HCT116 (cell line): Measurements from ENCODE around the gene HNMT. TPM values are rescaled to one million over a fixed set of nuclear protein-coding genes. Genes with fewer than 3 reads are reported as not detected.

ENCODE experiments used
- ATAC-seq: fragments of 200-7000 bp; cut with Tn5 transposase; 2 replicates; pipeline ENCODE4 v1.9.1; 2020; ENCODE audit warnings: mild to moderate bottlenecking, moderate library complexity
- BruUV-seq: library from RNA; stranded (reverse); fragments of 400-500 nt; replicated peaks from 2 replicates; lab custom pipeline; 2021; lab: Mats Ljungman, UMichigan
- CTCF ChIA-PET: fragments of 300-600 bp; sonication (Branson Sonifier 250); formaldehyde crosslinking; loops from one replicate; lab custom pipeline; 2021; ENCODE audit warnings: antibody characterized with exemption; lab: Charles Lee
- POLR2A ChIA-PET: fragments of 300-600, 350-600 bp; sonication (Branson Sonifier 250); formaldehyde crosslinking; loops from one replicate; lab custom pipeline; 2021; ENCODE audit warnings: antibody characterized with exemption; lab: Charles Lee
- RAD21 ChIA-PET, 2 experiments: fragments of 300-600 bp; sonication (Branson Sonifier 250); formaldehyde crosslinking; loops; one replicate each; lab custom pipeline; 2023; ENCODE audit warnings: low total read pairs in 2 of 2; ENCODE audit not compliant: uncharacterized antibody in 2 of 2, unreplicated experiment in 2 of 2, low non-redundant PET in 1 of 2; lab: Charles Lee
- DNase-seq: peaks from one replicate; pipeline ENCODE4 v3.0.0-alpha.2; 2010; ENCODE audit warnings: low read depth, low spot score
- H2AFZ ChIP-seq: fragments of 200-600 bp; shearing (Covaris generic), sonication (generic); 2 replicates; pipeline ENCODE4 v1.6.1; 2017; ENCODE audit warnings: low read depth, mixed run types, mixed read lengths, antibody characterized with exemption, low read length; ENCODE audit not compliant: poor library complexity, severe bottlenecking
- H3K27ac ChIP-seq: 2 replicates; pipeline ENCODE4 v1.5.1; 2012; ENCODE audit warnings: low read depth, low read length
- H3K27me3 ChIP-seq: fragments of 200-600 bp; sonication (generic); 2 replicates; pipeline ENCODE4 v1.6.1; 2016; ENCODE audit warnings: mixed run types, low read length, mixed read lengths; ENCODE audit not compliant: insufficient read depth
- H3K36me3 ChIP-seq, 2 experiments: fragments of 200-500 bp in 1 of 2; fragments of 200-600 bp in 1 of 2; sonication (Bioruptor generic) in 1 of 2; sonication (generic) in 1 of 2; 2 replicates each; pipeline versions ENCODE4 v1.5.1 to v1.6.1; 2014 to 2016; ENCODE audit warnings: low read length in 2 of 2, inconsistent platforms in 1 of 2, mixed read lengths in 1 of 2, mixed run types in 1 of 2; ENCODE audit not compliant: insufficient read depth in 2 of 2, control insufficient read depth in 1 of 2
- H3K4me1 ChIP-seq, 2 experiments: fragments of 200-600 bp in 1 of 2; sonication (generic) in 1 of 2; 2 replicates each; pipeline versions ENCODE4 v1.5.1 to v1.6.1; 2012 to 2017; ENCODE audit warnings: low read length in 2 of 2, inconsistent platforms in 1 of 2, mild to moderate bottlenecking in 1 of 2, mixed read lengths in 1 of 2, mixed run types in 1 of 2, moderate library complexity in 1 of 2; ENCODE audit not compliant: insufficient read depth in 2 of 2, control insufficient read depth in 1 of 2
- H3K4me2 ChIP-seq: fragments of 200-600 bp; sonication (generic); 2 replicates; pipeline ENCODE4 v1.6.1; 2017; ENCODE audit warnings: mixed run types, low read length, mixed read lengths
- H3K4me3 ChIP-seq, 2 experiments: fragments of 200-600 bp in 1 of 2; sonication (generic) in 1 of 2; replicated peaks in 1 of 2; 2 replicates each; pipeline ENCODE4 v1.5.1; 2011 to 2016; ENCODE audit warnings: low read length in 2 of 2, control low read depth in 1 of 2, low read depth in 1 of 2, mild to moderate bottlenecking in 1 of 2, mixed read lengths in 1 of 2, mixed run types in 1 of 2
- H3K79me2 ChIP-seq: fragments of 200-600 bp; sonication (generic); 2 replicates; pipeline ENCODE4 v1.6.1; 2017; ENCODE audit warnings: mild to moderate bottlenecking, mixed run types, low read length, moderate library complexity, mixed read lengths; ENCODE audit not compliant: insufficient read depth
- H3K9ac ChIP-seq: fragments of 200-600 bp; sonication (generic); 2 replicates; pipeline ENCODE4 v1.6.1; 2016; ENCODE audit warnings: low read length, mixed read lengths
- H3K9me2 ChIP-seq: fragments of 200-600 bp; sonication (generic), shearing (Covaris generic); 2 replicates; pipeline ENCODE4 v1.6.1; 2017; ENCODE audit warnings: mixed run types, mild to moderate bottlenecking, moderate library complexity; ENCODE audit not compliant: insufficient read depth
- H3K9me3 ChIP-seq, 2 experiments: fragments of 200-500 bp in 1 of 2; fragments of 200-600 bp in 1 of 2; sonication (Bioruptor generic) in 1 of 2; sonication (generic) in 1 of 2; 2 replicates each; pipeline ENCODE4 v1.6.1; 2014 to 2017; ENCODE audit warnings: low read length in 2 of 2, mixed read lengths in 2 of 2, inconsistent platforms in 1 of 2, low read depth in 1 of 2, mild to moderate bottlenecking in 1 of 2, mixed run types in 1 of 2, moderate library complexity in 1 of 2; ENCODE audit not compliant: control insufficient read depth in 1 of 2, insufficient read depth in 1 of 2
- H4K20me1 ChIP-seq: fragments of 200-600 bp; sonication (generic), shearing (Covaris generic); 2 replicates; pipeline ENCODE4 v1.6.1; 2017; ENCODE audit warnings: mixed run types, mild to moderate bottlenecking, moderate library complexity; ENCODE audit not compliant: insufficient read depth
- CEBPB ChIP-seq: IDR thresholded peaks from 2 replicates; pipeline ENCODE4 v1.6.1; 2012; ENCODE audit warnings: low read depth
- EGR1 ChIP-seq: IDR thresholded peaks from 2 replicates; pipeline ENCODE4 v1.6.1; 2012; ENCODE audit warnings: low read depth
- ELF1 ChIP-seq: IDR thresholded peaks from 2 replicates; pipeline ENCODE4 v1.6.1; 2012; ENCODE audit warnings: low read depth, borderline replicate concordance
- EZH2phosphoT487 ChIP-seq: fragments of 200-600 bp; IDR thresholded peaks from 2 replicates; pipeline ENCODE4 v1.6.1; 2018; ENCODE audit warnings: antibody characterized with exemption, borderline replicate concordance
- FOSL1 ChIP-seq: IDR thresholded peaks from 2 replicates; pipeline ENCODE4 v1.6.1; 2012; ENCODE audit warnings: low read depth
- RAD21 ChIP-seq: IDR thresholded peaks from 2 replicates; pipeline ENCODE4 v1.6.1; 2012; ENCODE audit warnings: low read depth, mild to moderate bottlenecking
- SP1 ChIP-seq: IDR thresholded peaks from 2 replicates; pipeline ENCODE4 v1.6.1; 2012; ENCODE audit warnings: low read depth
- TCF7L2 ChIP-seq: IDR thresholded peaks from 2 replicates; pipeline ENCODE4 v1.7.0; 2011; ENCODE audit warnings: borderline replicate concordance, inconsistent platforms; ENCODE audit not compliant: insufficient read depth, insufficient read length; ENCODE audit errors: extremely low read depth
- YY1 ChIP-seq: IDR thresholded peaks from 2 replicates; pipeline ENCODE4 v1.6.1; 2011; ENCODE audit warnings: low read length, low read depth, moderate library complexity, mild to moderate bottlenecking; ENCODE audit not compliant: insufficient replicate concordance; ENCODE audit errors: extremely low read depth
- intact Hi-C: fragments of 100-400 bp; cut with micrococcal nuclease; formaldehyde crosslinking; loops from 2 replicates; pipeline ENCODE4 v1.10.0; 2022
- total RNA-seq: library from RNA; stranded (reverse); gene quantifications from one replicate; pipeline ENCODE4 v1.2.1, GENCODE V29; 2021; ENCODE audit not compliant: unreplicated experiment
- TF ChIP-seq, protein P1 (sequence below): IDR thresholded peaks from 2 replicates; pipeline ENCODE4 v1.6.1; 2011; ENCODE audit warnings: mild to moderate bottlenecking, low read length, moderate library complexity; ENCODE audit not compliant: insufficient replicate concordance; ENCODE audit errors: extremely low read depth
- TF ChIP-seq, protein P2 (sequence below), 3 experiments: fragments of 200-600 bp in 1 of 3; sonication (generic) in 1 of 3; IDR thresholded peaks in 2 of 3; conservative IDR thresholded peaks in 1 of 3; 2 replicates each; pipeline ENCODE4 v1.5.1; 2012 to 2017; ENCODE audit warnings: low read depth in 2 of 3, low read length in 2 of 3, antibody characterized with exemption in 1 of 3, borderline replicate concordance in 1 of 3, control low read depth in 1 of 3, mild to moderate bottlenecking in 1 of 3, mixed read lengths in 1 of 3, mixed run types in 1 of 3, moderate library complexity in 1 of 3; ENCODE audit not compliant: insufficient read depth in 1 of 3

HNMT gene
- total RNA-seq, 1 experiment from 2014 or later: not detected

GRCh38 chr2:138060301-138060635 lies 96.0 kb downstream of the HNMT start:
- peaks cover 0 to 4% of the 10 kb centered on the region in 2 experiments; a peak in 1 of 4 replicates for H3K4me1 ChIP-seq
- CTCF ChIA-PET: no interaction called here
- DNase-seq: no peak
- no peak overlapping the region for H2AFZ ChIP-seq
- no TSS peak for BruUV-seq
- no peaks in the 10 kb centered on the region for H3K9me3 ChIP-seq
- intact Hi-C loops: no loop called here
- no peaks in the 10 kb centered on the region for H3K9me2 ChIP-seq
- no peak overlapping the region for H3K4me3 ChIP-seq
- POLR2A ChIA-PET: no interaction called here
- H3K27me3 ChIP-seq: no peaks in the 10 kb centered on the region
- no peak overlapping the region for H3K4me2 ChIP-seq
- H3K9ac ChIP-seq: no peak overlapping the region
- H3K79me2 ChIP-seq: no peaks in the 10 kb centered on the region
- TF ChIP-seq FOSL1 (no peak; the same call in 1 of the 2 replicates), CEBPB (0 out of 2 replicates have a peak, but pooled peaks have one; percentile 45)
- RAD21 ChIA-PET: no interaction called here
- no peak for ATAC-seq
- H3K36me3 ChIP-seq: no peaks in the 10 kb centered on the region
- H4K20me1 ChIP-seq: no peaks in the 10 kb centered on the region
- no peak overlapping the region for H3K27ac ChIP-seq

- Histone ChIP-seq H3K4me2 (no peak overlapping the region), H3K27me3 (no peaks in the 10 kb centered on the region), H3K4me1 (peaks cover 0 to 4% of the 10 kb centered on the region in 2 experiments; a peak in 1 of 4 replicates), H3K36me3 (no peaks in the 10 kb centered on the region), H3K9ac (no peak overlapping the region), H3K79me2 (no peaks in the 10 kb centered on the region), H4K20me1 (no peaks in the 10 kb centered on the region), H3K9me3 (no peaks in the 10 kb centered on the region), H3K4me3 (no peak overlapping the region), H3K9me2 (no peaks in the 10 kb centered on the region), H2AFZ (no peak overlapping the region), H3K27ac (no peak overlapping the region)
- ATAC-seq (no peak), DNase-seq (no peak)
- CTCF ChIA-PET: no interaction called here
- POLR2A ChIA-PET: no interaction called here
- BruUV-seq: no TSS peak
- RAD21 ChIA-PET: no interaction called here
- TF ChIP-seq FOSL1 (no peak), TCF7L2 (no peak), RAD21 (no peak), YY1 (no peak), EZH2phosphoT487 (no peak), EGR1 (no peak), ELF1 (no peak), SP1 (no peak), CEBPB (no peak)
- TF ChIP-seq, protein P1, sequence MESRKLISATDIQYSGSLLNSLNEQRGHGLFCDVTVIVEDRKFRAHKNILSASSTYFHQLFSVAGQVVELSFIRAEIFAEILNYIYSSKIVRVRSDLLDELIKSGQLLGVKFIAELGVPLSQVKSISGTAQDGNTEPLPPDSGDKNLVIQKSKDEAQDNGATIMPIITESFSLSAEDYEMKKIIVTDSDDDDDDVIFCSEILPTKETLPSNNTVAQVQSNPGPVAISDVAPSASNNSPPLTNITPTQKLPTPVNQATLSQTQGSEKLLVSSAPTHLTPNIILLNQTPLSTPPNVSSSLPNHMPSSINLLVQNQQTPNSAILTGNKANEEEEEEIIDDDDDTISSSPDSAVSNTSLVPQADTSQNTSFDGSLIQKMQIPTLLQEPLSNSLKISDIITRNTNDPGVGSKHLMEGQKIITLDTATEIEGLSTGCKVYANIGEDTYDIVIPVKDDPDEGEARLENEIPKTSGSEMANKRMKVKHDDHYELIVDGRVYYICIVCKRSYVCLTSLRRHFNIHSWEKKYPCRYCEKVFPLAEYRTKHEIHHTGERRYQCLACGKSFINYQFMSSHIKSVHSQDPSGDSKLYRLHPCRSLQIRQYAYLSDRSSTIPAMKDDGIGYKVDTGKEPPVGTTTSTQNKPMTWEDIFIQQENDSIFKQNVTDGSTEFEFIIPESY: no peak
- TF ChIP-seq, protein P2, sequence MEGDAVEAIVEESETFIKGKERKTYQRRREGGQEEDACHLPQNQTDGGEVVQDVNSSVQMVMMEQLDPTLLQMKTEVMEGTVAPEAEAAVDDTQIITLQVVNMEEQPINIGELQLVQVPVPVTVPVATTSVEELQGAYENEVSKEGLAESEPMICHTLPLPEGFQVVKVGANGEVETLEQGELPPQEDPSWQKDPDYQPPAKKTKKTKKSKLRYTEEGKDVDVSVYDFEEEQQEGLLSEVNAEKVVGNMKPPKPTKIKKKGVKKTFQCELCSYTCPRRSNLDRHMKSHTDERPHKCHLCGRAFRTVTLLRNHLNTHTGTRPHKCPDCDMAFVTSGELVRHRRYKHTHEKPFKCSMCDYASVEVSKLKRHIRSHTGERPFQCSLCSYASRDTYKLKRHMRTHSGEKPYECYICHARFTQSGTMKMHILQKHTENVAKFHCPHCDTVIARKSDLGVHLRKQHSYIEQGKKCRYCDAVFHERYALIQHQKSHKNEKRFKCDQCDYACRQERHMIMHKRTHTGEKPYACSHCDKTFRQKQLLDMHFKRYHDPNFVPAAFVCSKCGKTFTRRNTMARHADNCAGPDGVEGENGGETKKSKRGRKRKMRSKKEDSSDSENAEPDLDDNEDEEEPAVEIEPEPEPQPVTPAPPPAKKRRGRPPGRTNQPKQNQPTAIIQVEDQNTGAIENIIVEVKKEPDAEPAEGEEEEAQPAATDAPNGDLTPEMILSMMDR (IDR thresholded peaks at IDR 0.05 in 2 of 3, conservative IDR thresholded peaks at IDR 0.05 in 1 of 3; ENCODE audit: borderline replicate concordance in 1 of 3, insufficient read depth in 1 of 3, low read depth in 2 of 3, low read length in 2 of 3): no peak
- intact Hi-C loops: no loop called here
Measured at GRCh38 chr2:138061961-138062360, 97.7 kb downstream of the HNMT start.
